Heart right ventricle (tissue), 16 donors: ENCODE data around the gene FOSL1. TPM values are rescaled to one million over a fixed set of nuclear protein-coding genes. Genes with fewer than 3 reads are reported as not detected.

Source experiments
- ATAC-seq, 8 donors: fragments of 200-7000 bp; cut with Tn5 transposase; one replicate each; pipeline ENCODE4 v1.9.1; 2020; ENCODE audit warnings: mild to moderate bottlenecking in 8 of 8, moderate library complexity in 8 of 8, moderate number of reproducible peaks in 1 of 8
- DNase-seq, 2 donors: peaks; one replicate each; pipeline ENCODE4 v3.0.0-alpha.2; 2020
- H3K27ac ChIP-seq, 10 donors: fragments of 200-600 bp; sonication (generic) in 2 of 10; one replicate each; pipeline versions ENCODE4 v1.5.0 to v1.8.0; 2020 to 2022; ENCODE audit warnings: mild to moderate bottlenecking in 3 of 10
- H3K27me3 ChIP-seq, 7 donors: fragments of 200-600 bp; one replicate each; pipeline ENCODE4 v1.8.0; 2021 to 2022; ENCODE audit warnings: mild to moderate bottlenecking in 2 of 7
- H3K36me3 ChIP-seq, 9 donors: fragments of 200-600 bp; sonication (generic) in 1 of 9; one replicate each; pipeline versions ENCODE4 v1.5.0 to v1.8.0; 2020 to 2022; ENCODE audit warnings: mild to moderate bottlenecking in 2 of 9
- H3K4me1 ChIP-seq, 9 donors: fragments of 200-600 bp; sonication (generic) in 1 of 9; one replicate each; pipeline versions ENCODE4 v1.5.0 to v1.8.0; 2020 to 2022; ENCODE audit warnings: mild to moderate bottlenecking in 4 of 9
- H3K4me3 ChIP-seq, 10 donors: fragments of 200-600 bp; sonication (generic) in 2 of 10; one replicate each; pipeline versions ENCODE4 v1.5.0 to v1.8.0; 2020 to 2022; ENCODE audit warnings: mild to moderate bottlenecking in 7 of 10, moderate library complexity in 2 of 10
- H3K9me3 ChIP-seq, 11 donors: fragments of 200-600 bp in 10 of 11; sonication (generic) in 2 of 11; one replicate each; pipeline versions ENCODE4 v1.5.0 to v1.8.0; 2013 to 2022; ENCODE audit warnings: mild to moderate bottlenecking in 2 of 11, control low read depth in 1 of 11, moderate library complexity in 1 of 11
- CTCF ChIP-seq, 9 donors: fragments of 200-600 bp; sonication (generic) in 2 of 9; IDR thresholded peaks; one replicate each; pipeline versions ENCODE4 v1.5.0 to v1.8.0; 2021 to 2022; ENCODE audit warnings: antibody characterized with exemption in 9 of 9, mild to moderate bottlenecking in 5 of 9, moderate library complexity in 1 of 9
- WGBS, 2 donors: extraction: QIAGEN DNeasy Blood & Tissue Kit; methylation state at CpG; one replicate each; pipeline ENCODE4 v1.1.7; 2013; ENCODE audit warnings: inconsistent platforms in 1 of 2; 5-methylcytosine and 5-hydroxymethylcytosine counted together
- intact Hi-C, 10 donors: fragments of 100-400 bp; cut with DNase I; formaldehyde crosslinking; loops; one replicate each; pipeline versions ENCODE4 v1.11.1 to v1.14.2; 2022
- polyA plus RNA-seq, 2 donors: library from polyadenylated mRNA; stranded (reverse); fragments of 200-250 nt; gene quantifications; one replicate each; pipeline ENCODE4 v1.2.3, GENCODE V29; 2013
- total RNA-seq, 10 donors: library from RNA; stranded (reverse); fragmentation: NEBNext Ultra II Directional in 3 of 10; extraction: Animal tissue kit (Norgen Biotek cat#: 25700) in 3 of 10; gene quantifications; one replicate each; pipeline versions ENCODE4 v1.2.1 to v1.2.4, GENCODE V29; 2021 to 2023
- donor health status: Arrhythmogenic right ventricular cardiomyopathy.
- donor health status: ischemic (EF 13 %, LVEDD 7.1; RV severe dilation, severe dysfunction).
- donor health status: healthy with polysubstance abuse.
- donor health status: DM: no; HTN: yes; CAD: no.
- donor health status: DM: no; HTN: no; CAD: no.
- donor health status: ischemic (EF 25% LVEDD 6.9; RV normal size, moderate dysfunction).
- donor health status: ischemic (EF 25% LVEDD 5.7; RV mildly dilated, moderate dysfunction).
- donor health status: healthy.
- donor health status: DM: yes; HTN: yes; CAD: no.
- donor health status: Ischemic cardiomyopathy.
- donor health status: ischemic (EF 35%, LVEDD 5.7; RV mildly dilated, moderate dysfunction).
- donor health status: nonischemic (EF 11% LVEDD 7.7; RV severe dilation, severe dysfunction).
- donor health status: DM: yes; HTN: yes; CAD: no.
- donor health status: PGD.
- donor health status: ischemic (EF 29% LVEDD 5.4; RV normal size, mild dysfunction).
- donor health status: nonischemic (EF 23%, LVEDD 6.1; RV moderate dilation, normal function).

FOSL1 gene
- total and polyA plus RNA-seq, 12 donors: 0.31 to 32.8 (median 2.8) TPM; not detected in 2

- DNase-seq (no peak), ATAC-seq (no peak)
- Histone ChIP-seq H3K4me3 (peak overlapping the region in 3 of 10 donors; percentile 65 to 72 (median 68)), H3K9me3 (no peaks in the 10 kb centered on the region), H3K36me3 (peaks cover 0 to 58% (median 35%) of the 10 kb centered on the region in 9 donors), H3K4me1 (peaks cover 16 to 44% (median 29%) of the 10 kb centered on the region in 9 donors), H3K27me3 (no peaks in the 10 kb centered on the region), H3K27ac (peak overlapping the region in 8 of 10 donors; percentile 28 to 97 (median 96))
- 63 to 71% methylated on average over 11 of the region's 11 CpGs for WGBS, 2 donors
- intact Hi-C loops: no loop called here
- TF ChIP-seq CTCF (IDR thresholded peaks at IDR 0.05): no peak
Measured at GRCh38 chr11:65870307-65870658, 29.9 kb downstream of the FOSL1 start.

GRCh38 chr11:65869643-65870306 is 30.4 kb downstream of the FOSL1 start:
- 84 to 86% methylated on average over 24 of the region's 24 CpGs for WGBS, 2 donors
- no peaks in the 10 kb centered on the region for H3K27me3 ChIP-seq
- intact Hi-C loops: no loop called here
- peaks cover 0 to 63% (median 40%) of the 10 kb centered on the region in 9 donors for H3K36me3 ChIP-seq
- H3K27ac ChIP-seq: peak overlapping the region in 5 of 10 donors; percentile 28 to 97 (median 96)
- no peak overlapping the region for H3K4me3 ChIP-seq
- DNase-seq: no peak
- peaks cover 16 to 44% (median 29%) of the 10 kb centered on the region in 9 donors for H3K4me1 ChIP-seq
- no peak for TF ChIP-seq CTCF (IDR thresholded peaks at IDR 0.05)
- no peak for ATAC-seq
- no peaks in the 10 kb centered on the region for H3K9me3 ChIP-seq

GRCh38 chr11:65868907-65869306 is 31.3 kb downstream of the FOSL1 start:
- WGBS, 2 donors: 92 to 94% methylated on average over 3 of the region's 3 CpGs
- Histone ChIP-seq H3K27me3 (no peaks in the 10 kb centered on the region), H3K36me3 (peaks cover 0 to 72% (median 49%) of the 10 kb centered on the region in 9 donors), H3K9me3 (no peaks in the 10 kb centered on the region), H3K27ac (no peak overlapping the region), H3K4me1 (peaks cover 16 to 41% (median 25%) of the 10 kb centered on the region in 9 donors), H3K4me3 (no peak overlapping the region)
- ATAC-seq (no peak), DNase-seq (no peak)
- TF ChIP-seq CTCF (IDR thresholded peaks at IDR 0.05): no peak
- intact Hi-C loops: no loop called here

- WGBS, 2 donors: 89 to 90% methylated on average over 19 of the region's 19 CpGs
- ATAC-seq: no peak
- no peak overlapping the region for H3K27ac ChIP-seq
Measured at GRCh38 chr11:65868076-65868667, 32.0 kb downstream of the FOSL1 start.

More at GRCh38 chr11:65868076-65868667, 32.0 kb downstream of the FOSL1 start:
- DNase-seq: no peak
- TF ChIP-seq CTCF (IDR thresholded peaks at IDR 0.05): no peak
- peaks cover 15 to 38% (median 23%) of the 10 kb centered on the region in 9 donors for H3K4me1 ChIP-seq
- H3K4me3 ChIP-seq: no peak overlapping the region
- peaks cover 0 to 79% (median 55%) of the 10 kb centered on the region in 9 donors for H3K36me3 ChIP-seq
- no peaks in the 10 kb centered on the region for H3K27me3 ChIP-seq
- intact Hi-C loops: no loop called here
- H3K9me3 ChIP-seq: no peaks in the 10 kb centered on the region
